GM08714 (cell line): ENCODE data around the gene GABBR1.

ENCODE experiments used
- H3K4me3 ChIP-seq: fragments of 200-500 bp; sonication (Bioruptor generic); 2 replicates; pipeline ENCODE4 v1.5.1; 2014; ENCODE audit warnings: mild to moderate bottlenecking, low read length, inconsistent platforms
- ZNF274 ChIP-seq: IDR thresholded peaks from 2 replicates; pipeline ENCODE4 v1.6.1; 2012; ENCODE audit warnings: mild to moderate bottlenecking, low read depth, low read length

GABBR1 gene

GRCh38 chr6:29633534-29633905 lies 537 bp upstream of the GABBR1 start:
- no peak for TF ChIP-seq ZNF274
- no peak overlapping the region for H3K4me3 ChIP-seq

- peak overlapping the region; percentile 53 for H3K4me3 ChIP-seq
- TF ChIP-seq ZNF274 = no peak
These were observed 887 bp downstream of the GABBR1 start for GRCh38 chr6:29631860-29632731.

GRCh38 chr6:29631209-29631810 lies 1.7 kb downstream of the GABBR1 start:
- TF ChIP-seq ZNF274 = no peak
- no peak overlapping the region for H3K4me3 ChIP-seq

GRCh38 chr6:29630315-29630714 lies 2.7 kb downstream of the GABBR1 start:
- no peak overlapping the region for H3K4me3 ChIP-seq
- TF ChIP-seq ZNF274 = no peak

- no peak for TF ChIP-seq ZNF274
- H3K4me3 ChIP-seq = no peak overlapping the region
These were observed 3.4 kb downstream of the GABBR1 start for GRCh38 chr6:29629571-29629970.

GRCh38 chr6:29628419-29629281 lies 4.3 kb downstream of the GABBR1 start:
- TF ChIP-seq ZNF274 = no peak
- peak overlapping the region; percentile 55; the same call in 1 of the 2 replicates for H3K4me3 ChIP-seq

- H3K4me3 ChIP-seq = peak overlapping the region; percentile 55; the same call in 1 of the 2 replicates
- TF ChIP-seq ZNF274 = no peak
These were observed 5.1 kb downstream of the GABBR1 start for GRCh38 chr6:29627755-29628418.

GRCh38 chr6:29626948-29627754 lies 5.8 kb downstream of the GABBR1 start:
- no peak overlapping the region for H3K4me3 ChIP-seq
- no peak for TF ChIP-seq ZNF274

- no peak for TF ChIP-seq ZNF274
- no peak overlapping the region for H3K4me3 ChIP-seq
These were observed 7.5 kb downstream of the GABBR1 start for GRCh38 chr6:29625337-29625930.

- H3K4me3 ChIP-seq = no peak overlapping the region
- no peak for TF ChIP-seq ZNF274
These were observed 8.4 kb downstream of the GABBR1 start for GRCh38 chr6:29624520-29624961.

GRCh38 chr6:29620630-29621029 lies 12.4 kb downstream of the GABBR1 start:
- H3K4me3 ChIP-seq = no peak overlapping the region
- no peak for TF ChIP-seq ZNF274

- no peak overlapping the region for H3K4me3 ChIP-seq
- no peak for TF ChIP-seq ZNF274
These were observed 13.3 kb downstream of the GABBR1 start for GRCh38 chr6:29619578-29620160.
